ENCODE results near the gene METTL26.

METTL26 gene

DNA sequence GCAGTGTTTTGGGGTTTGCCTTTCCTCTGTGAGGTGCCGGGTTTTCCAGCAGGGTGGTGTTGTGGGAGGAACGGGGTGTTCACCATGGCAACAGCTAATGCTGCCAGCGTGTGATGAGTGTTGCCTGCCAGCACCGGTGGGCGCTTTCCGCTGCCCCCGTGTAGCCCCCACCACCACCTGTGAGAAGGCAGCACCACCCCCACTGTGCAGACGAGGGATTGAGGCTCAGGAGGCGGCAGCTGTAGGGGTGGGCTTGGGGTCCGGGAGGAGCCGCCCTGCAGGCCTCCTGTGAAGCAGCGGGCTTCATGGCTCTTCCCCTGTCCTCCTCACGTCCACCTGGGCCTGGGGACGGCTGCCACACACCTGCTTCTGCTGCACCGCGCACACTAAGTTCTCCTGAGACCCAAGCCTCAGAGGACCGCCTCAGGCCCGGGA lies 41.0 kb downstream of the METTL26 start:
- DNase-seq (ENCODE audit: low spot score): no peak

DNA sequence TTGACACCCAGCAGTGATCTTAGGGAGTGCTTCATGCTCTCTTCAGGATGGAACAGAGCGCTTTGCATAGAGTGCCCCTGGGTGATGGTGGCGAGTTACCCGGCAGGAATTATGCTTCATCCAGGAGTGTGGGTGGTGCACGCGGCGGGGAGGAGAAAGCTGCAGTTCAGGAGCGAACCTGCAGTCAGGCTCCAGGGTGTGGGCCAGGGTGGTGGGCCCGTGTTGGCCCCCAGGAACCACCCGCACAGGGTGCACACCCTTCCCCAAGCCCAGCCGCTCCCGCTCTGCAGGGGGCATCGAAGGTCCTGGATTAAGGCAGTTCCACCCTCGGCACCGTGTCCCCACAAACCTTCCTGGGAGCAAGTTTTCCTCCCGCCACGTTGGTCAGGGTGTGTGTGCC lies 42.3 kb downstream of the METTL26 start:
- DNase-seq (ENCODE audit: low spot score): no peak

DNA sequence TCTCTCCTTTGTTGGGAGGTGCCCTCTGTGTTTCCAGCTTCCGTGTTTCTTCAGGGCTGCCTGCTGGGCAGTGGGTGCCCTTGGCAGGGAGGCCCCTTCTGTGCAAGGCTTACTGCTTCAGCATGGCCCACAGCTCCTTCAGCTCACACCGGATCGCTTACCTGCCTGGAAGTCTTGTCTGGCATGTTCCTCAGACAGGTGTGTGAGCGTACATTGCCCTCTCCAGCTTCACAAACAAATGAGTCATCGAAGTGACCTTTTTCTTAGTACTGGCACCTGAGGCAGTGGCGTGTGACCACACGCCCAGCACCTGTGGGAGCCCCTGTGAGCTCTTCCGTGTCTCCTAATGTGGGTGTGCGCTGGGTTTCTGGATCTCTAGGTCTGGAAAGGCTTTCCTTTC lies 42.7 kb downstream of the METTL26 start:
- DNase-seq (ENCODE audit: low spot score): no peak

DNA sequence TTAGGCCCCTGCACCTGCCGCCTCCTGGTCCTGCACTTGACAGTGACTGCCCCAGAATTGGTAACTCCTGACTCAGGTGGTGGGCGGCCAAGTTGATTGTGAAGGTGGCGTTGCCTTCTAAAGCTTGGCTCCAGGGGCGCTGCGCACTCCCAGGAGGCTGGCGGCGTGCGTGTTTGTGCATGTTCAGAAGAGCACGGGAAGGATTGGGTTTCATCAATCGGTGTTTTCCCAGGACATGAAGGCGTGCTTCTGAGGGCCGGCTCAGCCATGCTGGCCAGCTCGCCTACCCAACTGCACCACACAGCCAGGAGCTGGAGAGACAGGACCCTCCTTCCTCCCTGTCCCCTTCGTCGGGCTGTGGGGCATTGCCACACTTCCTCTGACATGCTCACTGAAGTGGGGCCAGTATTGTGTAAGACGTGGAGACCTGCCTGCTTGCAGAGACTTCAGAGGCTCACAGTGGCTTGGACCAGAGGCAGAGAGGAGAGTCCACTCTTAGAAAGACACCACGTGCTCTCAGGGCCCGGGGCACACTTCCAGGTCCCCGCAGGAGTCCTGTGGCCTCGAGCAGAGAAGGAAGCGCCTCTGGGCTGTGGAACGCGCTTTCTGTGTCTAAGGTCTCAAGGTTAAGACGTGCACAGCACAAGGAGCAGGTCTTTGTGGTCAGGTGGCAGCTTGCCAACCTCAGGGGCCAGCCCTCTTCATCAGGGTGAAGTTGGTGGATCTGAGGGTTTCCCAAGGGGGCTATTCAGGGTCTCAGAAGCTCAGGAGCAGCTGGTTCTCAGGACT lies 43.4 kb downstream of the METTL26 start:
- no peak for DNase-seq (ENCODE audit: low spot score)

DNA sequence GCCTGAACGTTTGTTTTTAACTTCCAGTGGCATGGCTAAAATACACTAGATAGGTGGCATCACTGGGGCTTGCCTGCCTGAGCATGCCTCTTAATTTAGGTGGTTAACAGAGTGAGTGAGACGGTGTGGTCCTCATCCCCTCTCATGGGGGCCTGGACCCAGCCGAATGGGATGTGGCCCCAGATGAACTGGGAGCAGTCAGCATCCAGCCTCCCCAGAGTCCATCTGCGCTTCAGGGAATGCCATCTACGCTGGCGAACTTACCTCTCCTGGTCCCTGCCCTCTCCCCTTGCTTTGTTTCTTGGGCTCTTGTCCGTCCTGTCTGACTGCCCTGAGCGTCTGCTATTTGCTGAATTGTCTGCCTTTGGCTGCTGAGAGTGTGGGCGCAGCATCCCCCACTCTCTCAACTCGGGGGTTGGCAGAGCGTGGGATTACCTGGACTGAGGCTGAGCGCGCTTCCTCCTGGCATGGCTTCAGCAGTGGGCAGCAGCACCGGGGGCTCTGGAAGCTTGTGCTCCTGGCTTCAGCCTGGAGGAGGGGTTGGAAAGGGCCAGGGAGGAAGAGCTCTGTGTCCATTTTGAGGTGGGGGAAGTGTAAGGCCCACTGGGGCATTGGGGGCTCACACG lies 44.1 kb downstream of the METTL26 start:
- DNase-seq (ENCODE audit: low spot score): no peak

DNA sequence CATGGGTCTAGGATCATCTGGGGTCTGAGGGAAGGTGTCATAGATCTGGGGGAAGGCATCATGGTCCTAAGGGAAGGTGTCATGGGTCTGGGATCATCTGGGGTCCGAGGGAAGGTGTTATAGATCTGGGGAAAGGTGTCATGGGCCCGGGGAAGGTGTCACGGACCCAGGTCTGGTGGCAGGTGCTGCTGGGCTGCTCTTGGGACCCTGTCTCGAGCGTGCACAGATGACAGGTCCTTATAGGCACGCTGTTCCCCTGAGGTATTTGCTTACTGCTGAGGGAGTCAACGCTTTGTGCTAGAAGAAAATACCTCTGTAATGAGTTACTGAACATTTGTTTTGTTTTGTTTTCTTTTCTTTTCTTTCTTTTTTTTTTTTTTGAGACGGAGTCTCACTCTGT lies 44.9 kb downstream of the METTL26 start:
- no peak for DNase-seq (ENCODE audit: low spot score)

DNA sequence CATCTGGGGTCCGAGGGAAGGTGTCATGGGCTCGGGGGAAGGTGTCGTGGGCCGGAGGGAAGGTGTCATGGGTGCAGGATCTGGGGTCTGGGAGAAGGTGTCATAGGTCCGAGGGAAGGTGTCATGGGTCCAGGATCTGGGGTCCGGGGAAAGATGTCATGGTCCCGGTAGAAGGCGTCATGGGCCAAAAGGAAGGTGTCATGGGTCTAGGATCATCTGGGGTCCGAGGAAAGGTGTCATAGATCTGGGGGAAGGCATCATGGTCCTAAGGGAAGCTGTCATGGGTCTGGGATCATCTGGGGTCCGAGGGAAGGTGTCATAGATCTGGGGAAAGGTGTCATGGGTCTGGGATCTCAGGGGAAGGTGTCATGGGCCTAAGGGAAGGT lies 45.3 kb downstream of the METTL26 start:
- DNase-seq (ENCODE audit: low spot score): no peak

DNA sequence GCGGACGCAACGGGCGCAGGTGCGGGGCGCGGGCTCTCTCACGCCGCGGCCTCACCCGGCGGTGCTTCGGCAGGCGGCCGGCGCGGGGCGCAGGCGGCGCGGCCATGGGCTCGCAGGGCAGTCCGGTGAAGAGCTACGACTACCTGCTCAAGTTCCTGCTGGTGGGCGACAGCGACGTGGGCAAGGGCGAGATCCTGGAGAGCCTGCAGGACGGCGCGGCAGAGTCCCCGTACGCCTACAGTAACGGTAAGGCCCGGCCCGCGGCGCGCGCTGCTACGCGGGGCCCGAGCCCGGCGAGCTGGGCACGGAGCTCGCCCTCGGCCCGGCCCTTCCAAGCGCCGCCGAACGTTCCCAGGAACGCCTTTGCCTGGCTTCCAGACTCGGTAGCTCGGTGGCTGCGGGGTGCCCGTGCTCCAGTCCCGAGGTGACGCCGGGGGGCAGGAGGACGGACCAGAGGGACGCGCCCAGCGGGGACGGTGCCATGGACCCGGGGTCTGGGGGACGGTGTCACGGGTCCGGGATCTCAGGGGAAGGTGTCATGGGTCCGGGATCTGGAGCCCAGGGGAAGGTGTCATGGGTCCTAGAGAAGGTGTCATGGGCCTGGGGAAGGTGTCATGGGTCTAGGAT lies 45.8 kb downstream of the METTL26 start:
- DNase-seq (ENCODE audit: low spot score): no peak

DNA sequence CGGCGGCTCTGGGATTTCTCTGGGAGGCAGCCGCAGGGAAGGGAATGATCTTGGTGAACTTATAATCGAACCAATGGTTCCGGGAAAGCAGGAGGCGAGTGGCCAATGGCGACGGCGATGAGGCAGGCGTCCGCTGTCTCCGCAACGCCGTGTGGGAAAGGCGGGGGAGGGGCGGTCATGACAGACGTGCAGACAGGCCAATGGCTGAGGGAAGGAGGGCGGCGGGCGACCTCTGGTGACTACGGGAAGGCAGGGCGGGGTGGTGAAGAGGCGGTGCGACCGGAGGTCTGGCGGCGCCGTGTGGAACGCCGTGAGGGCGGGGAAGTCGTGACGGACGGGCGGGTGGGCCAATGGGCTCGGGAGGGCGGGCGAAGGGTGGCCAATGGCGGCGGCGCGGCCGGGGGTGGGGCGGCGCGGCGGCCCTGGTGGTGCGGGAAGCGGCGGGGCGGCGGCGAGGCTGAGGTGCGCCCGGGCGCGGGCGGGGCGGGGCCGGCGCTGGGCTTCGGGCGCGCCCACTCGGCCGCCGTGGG lies 46.4 kb downstream of the METTL26 start, which contains the start of gene RAB40C:
Gene RAB40C, plus strand, starts transcription at position 409 of the 530 bp plus-strand sequence. CDS start 226 bp downstream, outside the sequence.
- peak; percentile 100 for DNase-seq (ENCODE audit: low spot score)

DNA sequence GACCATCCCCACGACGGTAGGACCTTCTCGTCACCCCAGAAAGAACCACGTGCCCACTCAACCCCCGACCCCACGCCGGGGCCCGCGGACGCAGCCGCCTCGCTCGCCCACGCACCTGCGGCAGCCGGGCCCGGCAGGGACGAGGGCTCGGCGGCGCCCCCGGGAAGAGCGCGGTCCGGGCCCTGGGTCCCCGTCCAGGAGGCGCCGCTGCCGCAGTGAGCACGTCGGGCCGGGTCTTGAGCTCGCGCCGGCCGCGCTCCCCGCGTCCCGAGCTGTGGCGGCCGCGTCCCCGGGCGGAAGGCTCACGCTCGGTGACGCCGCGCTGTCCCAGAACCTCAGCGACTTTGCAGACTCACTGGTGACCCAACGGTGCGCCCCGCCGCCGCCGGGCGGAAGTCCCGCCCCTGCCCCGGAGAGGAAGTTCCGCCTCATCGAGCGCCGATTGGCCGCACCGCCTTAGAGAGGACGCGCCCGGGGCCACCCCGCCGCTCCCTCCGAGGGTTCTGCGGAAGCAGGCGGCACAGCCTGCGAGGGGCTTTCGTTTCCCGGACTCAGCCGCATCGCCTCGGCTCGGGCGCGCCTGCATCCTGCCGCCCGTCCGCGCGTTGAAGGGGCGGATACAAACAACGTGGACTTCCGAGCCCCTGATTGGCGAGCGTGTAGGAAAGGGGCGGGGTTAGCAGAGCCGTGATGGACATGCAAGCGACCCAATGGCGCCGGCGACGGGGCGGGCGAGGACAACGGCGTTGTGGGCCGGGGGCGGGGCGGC lies 47.0 kb downstream of the METTL26 start:
- peak; percentile 100 for DNase-seq (ENCODE audit: low spot score)

DNA sequence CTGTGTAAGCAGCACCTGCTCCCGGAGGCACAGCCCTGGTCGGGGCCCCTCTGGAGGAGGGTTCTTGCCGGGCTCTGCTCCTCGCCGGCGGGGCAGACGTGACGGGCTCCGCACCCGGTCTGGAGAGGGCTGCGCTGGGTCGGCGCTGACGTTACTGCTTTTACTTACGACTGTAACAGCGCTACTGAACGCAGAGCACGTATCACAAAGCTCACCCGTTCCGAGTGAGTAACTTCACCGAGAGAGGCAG lies 47.5 kb downstream of the METTL26 start:
- DNase-seq (ENCODE audit: low spot score): no peak

DNA sequence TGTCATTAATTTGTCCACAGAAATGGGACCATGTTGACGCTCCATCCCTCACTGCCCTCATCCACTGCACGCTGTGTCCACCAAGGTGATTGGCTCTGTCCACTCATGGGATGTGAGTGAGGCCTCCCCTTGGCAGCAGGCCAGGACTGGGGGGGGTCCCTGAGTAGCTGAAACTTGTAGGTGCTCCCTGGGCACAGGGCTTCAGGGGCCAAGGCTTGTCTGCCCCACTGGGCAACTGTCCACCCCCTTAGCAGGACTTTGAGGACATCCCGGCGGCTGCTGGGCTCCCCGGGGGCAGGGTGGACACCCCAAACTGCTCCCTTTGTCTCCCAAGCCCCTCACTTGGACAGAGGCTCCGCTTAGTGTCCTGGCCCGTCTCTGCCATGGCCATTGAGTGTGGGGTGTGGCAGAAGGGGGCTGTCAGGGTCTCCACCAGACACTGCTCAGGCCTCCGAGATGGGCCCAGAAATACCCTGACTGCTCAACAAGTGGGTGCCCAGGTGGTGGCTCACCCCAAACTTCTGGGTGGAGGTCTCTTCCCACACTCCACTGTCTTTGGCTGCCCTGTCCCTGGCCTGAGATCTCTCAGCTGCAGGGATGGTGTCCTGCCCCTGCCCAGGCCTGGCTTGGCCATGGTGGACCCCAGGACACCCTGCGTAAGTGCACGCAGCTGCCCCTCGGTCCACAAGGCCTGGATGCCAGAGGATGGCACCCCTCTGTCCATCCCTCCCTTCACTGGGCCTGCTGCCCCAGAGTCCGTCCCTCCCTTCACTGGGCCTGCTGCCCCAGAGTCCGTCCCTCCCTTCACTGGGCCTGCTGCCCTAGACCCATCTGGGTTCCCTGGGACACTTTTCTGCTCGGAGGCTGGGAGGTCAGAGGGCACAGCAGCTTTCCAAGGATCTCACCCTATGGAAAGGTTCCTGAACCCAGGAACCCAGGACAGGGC lies 49.2 kb downstream of the METTL26 start:
- DNase-seq (ENCODE audit: low spot score): no peak

DNA sequence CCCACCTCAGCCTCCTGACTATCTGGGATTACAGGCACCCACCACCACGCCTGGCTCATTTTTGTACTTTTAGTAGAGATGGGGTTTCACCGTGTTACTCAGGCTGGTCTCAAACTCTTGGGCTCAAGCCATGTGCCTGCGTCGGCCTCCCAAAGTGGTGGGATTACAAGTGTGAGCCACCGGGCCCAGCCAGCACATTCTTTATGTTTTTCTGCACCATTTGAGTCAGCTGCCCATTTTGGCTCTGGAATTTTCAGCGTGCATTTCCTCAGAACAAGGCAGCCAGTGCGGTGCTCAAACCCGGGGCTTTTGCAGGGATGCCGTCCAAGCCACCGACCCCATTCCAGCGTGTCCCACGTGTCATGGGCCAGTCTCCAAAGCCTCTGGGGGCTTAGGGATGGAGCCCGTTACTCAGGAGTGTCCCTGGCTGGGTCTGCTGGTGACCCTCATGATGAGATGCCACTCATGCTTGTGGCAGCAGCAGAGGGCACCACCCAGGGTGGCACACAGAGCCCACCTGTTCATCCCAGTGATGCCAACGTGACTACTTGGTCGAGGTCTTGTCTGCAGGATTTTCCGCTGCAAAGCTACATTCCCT lies 50.0 kb downstream of the METTL26 start:
- DNase-seq (ENCODE audit: low spot score): no peak

DNA sequence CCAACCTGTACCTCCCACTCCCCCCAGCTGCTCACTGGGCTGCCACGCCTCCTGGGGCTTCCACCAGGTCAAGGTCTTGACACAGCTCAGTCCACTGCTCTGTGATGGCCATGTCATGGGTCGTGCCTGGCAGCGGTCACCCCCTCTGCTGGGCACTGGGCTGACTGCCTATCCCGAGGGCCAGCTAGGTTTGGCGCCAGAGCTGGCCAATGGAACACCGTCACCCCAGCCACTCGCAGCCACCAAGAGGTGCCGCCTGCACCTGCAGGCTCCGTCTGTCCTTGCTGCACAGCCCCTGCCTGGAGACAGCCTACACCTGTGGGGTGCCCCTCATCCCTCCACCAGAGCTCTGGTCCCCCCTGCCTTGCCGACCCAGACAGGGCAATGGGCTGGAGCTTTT lies 50.8 kb downstream of the METTL26 start:
- DNase-seq (ENCODE audit: low spot score): peak; percentile 64

Measured in left forelimb (tissue), 1 donor.